ENCODE results near the gene NEB. TPM values are rescaled to one million over a fixed set of nuclear protein-coding genes. Genes with fewer than 3 reads are reported as not detected.

NEB gene
- total and polyA plus RNA-seq, 2 of the 4 experiments (the other 2 are of a cell fraction) = under 0.01 TPM; not detected in 1

DNA sequence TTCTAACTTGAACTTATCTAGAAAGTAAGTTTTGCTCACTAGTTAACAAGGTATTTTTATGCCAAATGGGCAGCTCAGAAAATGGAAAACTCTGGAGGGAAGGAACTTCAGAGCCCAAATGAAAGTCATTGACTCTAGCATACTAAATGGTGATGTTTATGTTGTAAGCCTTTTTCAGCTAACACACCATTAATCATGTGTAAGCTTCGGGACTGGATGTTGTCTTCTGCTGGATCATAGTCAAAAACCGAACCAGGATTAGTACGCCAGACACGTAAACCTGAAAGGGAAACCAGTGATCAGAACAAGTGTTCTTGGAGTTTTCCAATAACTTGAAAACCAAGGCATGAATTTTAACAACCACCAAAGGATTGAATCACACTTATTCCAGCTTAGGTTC lies 242.8 kb downstream of the NEB start:
- ChIA-PET POLR2A (ENCODE audit: unreplicated experiment) (no interaction called here), CTCF (no interaction called here)
- dilution Hi-C loops (cut with HindIII; ENCODE audit: low sequenced_read_pairs, unreplicated experiment) = no loop called here

More for the DNA sequence above, 242.8 kb downstream of the NEB start:
- Histone ChIP-seq H3K18ac (ENCODE audit: low read depth, low read length) (no peak overlapping the region), H3K14ac (replicated peaks; ENCODE audit: low read depth, low read length) (no peak overlapping the region), H3K4me1 (ENCODE audit: control insufficient read depth, insufficient read depth, low read length) (no peaks in the 10 kb centered on the region), H3K4me3 (ENCODE audit: insufficient read depth, low read depth, low read length) (no peak overlapping the region), H2BK15ac (ENCODE audit: low read depth, low read length) (no peak overlapping the region), H3K27me3 (ENCODE audit: control insufficient read depth, insufficient read depth, low read length) (no peaks in the 10 kb centered on the region), H3K23ac (ENCODE audit: low read depth, low read length) (no peak overlapping the region), H3K9me1 (ENCODE audit: insufficient read depth, low read length) (no peaks in the 10 kb centered on the region), H4K8ac (ENCODE audit: low read depth in 2 of 2, low read length in 2 of 2) (no peak overlapping the region), H2AK5ac (ENCODE audit: low read depth, low read length) (no peak overlapping the region), H2AFZ (replicated peaks; ENCODE audit: low read length, poor library complexity) (no peak overlapping the region), H2BK120ac (ENCODE audit: low read depth, low read length) (no peak overlapping the region), H2AK9ac (replicated peaks; ENCODE audit: low read depth, low read length, poor library complexity) (no peak overlapping the region), H2BK5ac (ENCODE audit: low read depth, low read length, poor library complexity, severe bottlenecking) (no peak overlapping the region), H3K9me3 (ENCODE audit: control insufficient read depth, insufficient read depth, low read length) (no peaks in the 10 kb centered on the region), H3K56ac (ENCODE audit: extremely low read depth, insufficient read depth, low read length) (no peak overlapping the region), H3K9ac (ENCODE audit: low read depth, low read length) (no peak overlapping the region), H2BK20ac (ENCODE audit: low read depth, low read length) (no peak overlapping the region), H3K4me2 (ENCODE audit: low read depth, low read length) (no peak overlapping the region), H3K36me3 (ENCODE audit: control insufficient read depth, insufficient read depth, low read length) (peaks cover 1% of the 10 kb centered on the region; the same call in 1 of the 2 replicates), H4K5ac (ENCODE audit: low read depth, low read length) (no peak overlapping the region), H4K91ac (ENCODE audit: insufficient read depth, low read depth, low read length) (no peak overlapping the region), H3K79me1 (ENCODE audit: low read depth in 1 of 2, low read length in 2 of 2) (no peaks in the 10 kb centered on the region), H4K20me1 (ENCODE audit: insufficient read depth, low read length) (no peaks in the 10 kb centered on the region), H3K4ac (ENCODE audit: low read depth, low read length) (no peak overlapping the region), H3K27ac (ENCODE audit: insufficient read depth, low read length) (no peak overlapping the region)
- intact Hi-C loops (cut with micrococcal nuclease) (no loop called here), in situ Hi-C loops (cut with MboI; ENCODE audit: low sequenced_read_pairs) (no loop called here)
- no CpG with 5 or more reads among the region's 4 CpGs for WGBS, 2 experiments (ENCODE audit: extremely low coverage in 2 of 2, insufficient read length in 1 of 2)
- DNase-seq (peak; percentile 15), ATAC-seq (ENCODE audit: low read depth) (no peak)
- BruUV-seq (replicated peaks) = no TSS peak
- TF ChIP-seq FOS (IDR thresholded peaks at IDR 0.05; ENCODE audit: low read depth, low read length) (no peak), MXI1 (IDR thresholded peaks at IDR 0.05; ENCODE audit: borderline replicate concordance, low read depth, low read length) (no peak), RAD21 (IDR thresholded peaks at IDR 0.05; ENCODE audit: low read length) (no peak), RFX5 (IDR thresholded peaks at IDR 0.05; ENCODE audit: low read depth, low read length) (no peak)
- TF ChIP-seq, protein P1, sequence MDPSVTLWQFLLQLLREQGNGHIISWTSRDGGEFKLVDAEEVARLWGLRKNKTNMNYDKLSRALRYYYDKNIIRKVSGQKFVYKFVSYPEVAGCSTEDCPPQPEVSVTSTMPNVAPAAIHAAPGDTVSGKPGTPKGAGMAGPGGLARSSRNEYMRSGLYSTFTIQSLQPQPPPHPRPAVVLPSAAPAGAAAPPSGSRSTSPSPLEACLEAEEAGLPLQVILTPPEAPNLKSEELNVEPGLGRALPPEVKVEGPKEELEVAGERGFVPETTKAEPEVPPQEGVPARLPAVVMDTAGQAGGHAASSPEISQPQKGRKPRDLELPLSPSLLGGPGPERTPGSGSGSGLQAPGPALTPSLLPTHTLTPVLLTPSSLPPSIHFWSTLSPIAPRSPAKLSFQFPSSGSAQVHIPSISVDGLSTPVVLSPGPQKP (IDR thresholded peaks at IDR 0.05; ENCODE audit: borderline replicate concordance, low read depth, low read length) = no peak

All from IMR-90 (cell line).